HG03159 (cell line): ENCODE measurements around the gene ABR.

Experiments
- ATAC-seq: cut with Tn5 transposase; IDR thresholded peaks from one replicate; pipeline ENCODE4 v1.9.1; 2021; ENCODE audit warnings: mild to moderate bottlenecking, moderate library complexity; ENCODE audit not compliant: unreplicated experiment

ABR gene

GRCh38 chr17:1036171-1036844 is 143.5 kb downstream of the ABR start:
- ATAC-seq: no peak

GRCh38 chr17:1035546-1036170 is 144.1 kb downstream of the ABR start:
- no peak for ATAC-seq

- ATAC-seq: no peak
These were observed 145.1 kb downstream of the ABR start for GRCh38 chr17:1034652-1035210.

GRCh38 chr17:1033503-1033902 is 146.3 kb downstream of the ABR start:
- no peak for ATAC-seq

- no peak for ATAC-seq
These were observed 147.4 kb downstream of the ABR start for GRCh38 chr17:1032391-1032790.

GRCh38 chr17:1031711-1032110 is 148.1 kb downstream of the ABR start:
- ATAC-seq: no peak

GRCh38 chr17:1030684-1031532 is 148.9 kb downstream of the ABR start:
- ATAC-seq: no peak

- no peak for ATAC-seq
These were observed 149.7 kb downstream of the ABR start for GRCh38 chr17:1029922-1030644.

- no peak for ATAC-seq
These were observed 150.4 kb downstream of the ABR start for GRCh38 chr17:1029196-1029921.

- ATAC-seq: no peak
These were observed 152.7 kb downstream of the ABR start for GRCh38 chr17:1027044-1027443.

- no peak for ATAC-seq
These were observed 153.2 kb downstream of the ABR start for GRCh38 chr17:1026599-1026975.

- no peak for ATAC-seq
These were observed 153.8 kb downstream of the ABR start for GRCh38 chr17:1025733-1026598.

- no peak for ATAC-seq
These were observed 155.7 kb downstream of the ABR start for GRCh38 chr17:1024076-1024475.

- ATAC-seq: no peak
These were observed 157.3 kb downstream of the ABR start for GRCh38 chr17:1022278-1023024.

GRCh38 chr17:1021147-1021546 is 158.6 kb downstream of the ABR start:
- no peak for ATAC-seq

- no peak for ATAC-seq
These were observed 160.3 kb downstream of the ABR start for GRCh38 chr17:1019451-1019850.

- ATAC-seq: no peak
These were observed 161.2 kb downstream of the ABR start for GRCh38 chr17:1018547-1018946.

GRCh38 chr17:1013729-1014090 is 166.1 kb downstream of the ABR start:
- no peak for ATAC-seq
